Kidney (tissue), 14 donors: ENCODE data around the gene COL15A1. TPM values are rescaled to one million over a fixed set of nuclear protein-coding genes. Genes with fewer than 3 reads are reported as not detected.

Source experiments
- DNase-seq, 5 donors: peaks; one replicate each; pipeline ENCODE4 v3.0.0-alpha.2; 2013 to 2020
- FAIRE-seq: peaks from 2 replicates; lab custom pipeline; 2012; peaks lifted over from hg19 to GRCh38; lab: Jason Lieb, UNC
- H3K27ac ChIP-seq, 2 donors: one replicate each; pipeline ENCODE4 v1.7.0; 2013; ENCODE audit warnings: low read depth in 2 of 2, low read length in 2 of 2, inconsistent platforms in 1 of 2
- H3K27me3 ChIP-seq: one replicate; pipeline ENCODE4 v1.7.1; 2013; ENCODE audit warnings: low read length, inconsistent platforms; ENCODE audit not compliant: control insufficient read depth, insufficient read depth
- H3K36me3 ChIP-seq, 3 donors: one replicate each; pipeline versions ENCODE4 v1.7.0 to v1.7.1; 2013; ENCODE audit warnings: low read length in 3 of 3, control low read depth in 1 of 3, inconsistent platforms in 1 of 3; ENCODE audit not compliant: insufficient read depth in 3 of 3, control insufficient read depth in 2 of 3
- H3K4me1 ChIP-seq, 3 donors: one replicate each; pipeline versions ENCODE4 v1.7.0 to v1.7.1; 2013; ENCODE audit warnings: low read length in 3 of 3, inconsistent platforms in 1 of 3, low read depth in 1 of 3; ENCODE audit not compliant: control insufficient read depth in 2 of 3, insufficient read depth in 2 of 3
- H3K4me3 ChIP-seq, 3 donors: one replicate each; pipeline versions ENCODE4 v1.7.0 to v1.8.1; 2013; ENCODE audit warnings: low read length in 3 of 3, control low read depth in 1 of 3, inconsistent platforms in 1 of 3
- H3K9ac ChIP-seq, 3 donors: one replicate each; pipeline versions ENCODE4 v1.7.0 to v1.7.1; 2013; ENCODE audit warnings: low read length in 3 of 3, control low read depth in 1 of 3, inconsistent platforms in 1 of 3
- H3K9me3 ChIP-seq, 3 donors: one replicate each; pipeline versions ENCODE4 v1.7.0 to v1.7.1; 2013; ENCODE audit warnings: low read length in 3 of 3, control low read depth in 1 of 3, inconsistent platforms in 1 of 3; ENCODE audit not compliant: control insufficient read depth in 2 of 3, insufficient read depth in 1 of 3
- intact Hi-C: fragments of 100-400 bp; cut with DNase I; formaldehyde crosslinking; loops from one replicate; pipeline ENCODE4 v1.11.1; 2022
- polyA plus RNA-seq: library from polyadenylated mRNA; stranded (reverse); fragments of 350-450 nt; fragmentation: Illumina TruSeq; extraction: RNeasy Lipid Tissue Mini Kit (QIAGEN cat#74804); gene quantifications from one replicate; pipeline ENCODE4 v1.2.3, GENCODE V29; 2014; ENCODE audit warnings: low read depth, low replicate concordance; ENCODE audit not compliant: insufficient read depth
- total RNA-seq: library from RNA; stranded (reverse); fragmentation: NEBNext Ultra II Directional; extraction: Animal tissue kit (Norgen Biotek cat#: 25700); gene quantifications from one replicate; pipeline ENCODE4 v1.2.1, GENCODE V29; 2021
- TF ChIP-seq, protein P1 (sequence below): IDR thresholded peaks from 3 replicates; pipeline ENCODE4 v1.5.1; 2012; ENCODE audit warnings: mild to moderate bottlenecking, moderate library complexity, borderline replicate concordance; ENCODE audit not compliant: insufficient read depth; ENCODE audit errors: extremely low read depth
- donor health status: control.
- donor health status: control.
- donor health status: control.
- donor health status: control.
- donor health status: control.
- donor health status: DM: yes; HTN: yes; CAD: no.
- donor health status: Normal renal cell carcinoma (clear cell type).

The COL15A1 gene
- total and polyA plus RNA-seq, 2 donors from 2014 or later = 4.7 to 42.0 TPM

DNA sequence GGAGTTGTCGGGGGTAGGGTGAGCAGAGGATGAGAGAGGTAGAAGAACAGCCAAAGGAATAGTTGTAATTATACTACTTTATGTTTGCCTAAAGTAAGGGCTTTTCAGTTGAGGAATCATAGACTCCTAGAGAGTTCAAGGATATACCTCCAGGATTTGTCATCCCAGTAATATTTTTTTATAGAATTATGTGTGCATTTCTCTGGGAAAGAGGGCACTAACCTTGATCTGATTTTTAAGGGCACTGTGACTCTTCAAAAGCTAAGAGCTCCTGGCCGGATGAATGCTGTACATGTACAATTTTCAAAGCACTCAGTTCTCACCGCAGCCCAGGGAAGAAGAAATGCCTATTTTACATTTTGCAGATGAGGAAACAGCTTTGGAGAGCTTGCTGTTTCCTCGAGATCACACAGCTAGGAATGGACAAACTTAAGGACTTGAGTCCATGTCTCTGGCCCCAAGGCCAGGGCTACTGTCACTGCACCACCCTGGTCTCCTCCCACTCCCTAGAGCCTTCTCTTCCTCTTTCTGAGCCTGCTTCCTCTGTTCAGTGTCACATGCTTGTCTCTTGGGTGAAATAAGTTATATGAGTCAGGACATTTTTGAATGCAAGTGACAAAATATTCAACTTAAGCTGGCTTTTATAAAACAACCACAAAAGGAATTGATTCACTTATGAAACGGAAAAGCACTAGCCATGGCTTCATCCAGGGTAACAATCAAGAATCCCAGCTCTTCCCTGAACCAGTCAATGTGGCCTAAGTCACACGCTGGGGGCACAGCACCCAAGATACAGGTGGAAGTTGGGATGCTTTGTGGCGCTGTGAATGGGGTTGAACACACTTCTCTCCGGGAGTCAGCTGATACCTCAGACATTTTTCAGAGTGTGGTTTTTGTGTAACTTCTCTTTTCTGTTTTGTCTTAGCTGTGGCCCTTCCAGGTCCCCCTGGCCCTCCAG, 115.5 kb downstream of the COL15A1 start:
- peak overlapping the region in 1 of 2 donors; percentile 61 for H3K27ac ChIP-seq
- H3K4me3 ChIP-seq = no peak overlapping the region
- H3K36me3 ChIP-seq = no peaks in the 10 kb centered on the region
- no peak for DNase-seq
- peaks cover 0 to 2% (median 0%) of the 10 kb centered on the region in 3 donors for H3K4me1 ChIP-seq
- H3K9ac ChIP-seq = no peak overlapping the region
- intact Hi-C loops = no loop called here
- no peaks in the 10 kb centered on the region for H3K9me3 ChIP-seq
- TF ChIP-seq, protein P1, sequence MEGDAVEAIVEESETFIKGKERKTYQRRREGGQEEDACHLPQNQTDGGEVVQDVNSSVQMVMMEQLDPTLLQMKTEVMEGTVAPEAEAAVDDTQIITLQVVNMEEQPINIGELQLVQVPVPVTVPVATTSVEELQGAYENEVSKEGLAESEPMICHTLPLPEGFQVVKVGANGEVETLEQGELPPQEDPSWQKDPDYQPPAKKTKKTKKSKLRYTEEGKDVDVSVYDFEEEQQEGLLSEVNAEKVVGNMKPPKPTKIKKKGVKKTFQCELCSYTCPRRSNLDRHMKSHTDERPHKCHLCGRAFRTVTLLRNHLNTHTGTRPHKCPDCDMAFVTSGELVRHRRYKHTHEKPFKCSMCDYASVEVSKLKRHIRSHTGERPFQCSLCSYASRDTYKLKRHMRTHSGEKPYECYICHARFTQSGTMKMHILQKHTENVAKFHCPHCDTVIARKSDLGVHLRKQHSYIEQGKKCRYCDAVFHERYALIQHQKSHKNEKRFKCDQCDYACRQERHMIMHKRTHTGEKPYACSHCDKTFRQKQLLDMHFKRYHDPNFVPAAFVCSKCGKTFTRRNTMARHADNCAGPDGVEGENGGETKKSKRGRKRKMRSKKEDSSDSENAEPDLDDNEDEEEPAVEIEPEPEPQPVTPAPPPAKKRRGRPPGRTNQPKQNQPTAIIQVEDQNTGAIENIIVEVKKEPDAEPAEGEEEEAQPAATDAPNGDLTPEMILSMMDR = no peak
- no peaks in the 10 kb centered on the region for H3K27me3 ChIP-seq
- no peak for FAIRE-seq

DNA sequence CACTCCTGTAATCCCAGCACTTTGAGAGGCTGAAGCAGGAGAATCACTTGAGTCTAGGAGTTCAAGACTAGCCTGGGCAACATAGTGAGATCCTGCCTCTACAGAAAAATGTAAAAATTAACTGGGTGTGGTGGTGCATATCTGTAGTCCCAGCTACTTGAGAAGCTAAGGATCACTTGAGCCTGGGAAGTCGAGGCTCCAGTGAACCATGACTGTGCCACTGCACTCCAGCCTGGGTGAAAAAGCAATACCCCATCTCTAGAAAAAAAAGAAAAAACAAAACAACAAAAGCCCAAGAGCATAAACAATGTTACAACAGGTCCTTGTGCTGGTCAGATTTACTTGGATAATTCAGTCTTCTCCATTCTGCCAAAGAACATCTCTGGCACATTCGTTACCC, 116.9 kb downstream of the COL15A1 start:
- H3K4me1 ChIP-seq = peaks cover 0 to 2% (median 0%) of the 10 kb centered on the region in 3 donors
- no peak overlapping the region for H3K4me3 ChIP-seq
- intact Hi-C loops = no loop called here
- H3K27ac ChIP-seq = no peak overlapping the region
- FAIRE-seq (no peak), DNase-seq (peak in 1 of 5 donors; percentile 15)
- H3K27me3 ChIP-seq = no peaks in the 10 kb centered on the region
- no peaks in the 10 kb centered on the region for H3K9me3 ChIP-seq
- TF ChIP-seq, protein P1 = no peak
- no peak overlapping the region for H3K9ac ChIP-seq
- H3K36me3 ChIP-seq = no peaks in the 10 kb centered on the region

DNA sequence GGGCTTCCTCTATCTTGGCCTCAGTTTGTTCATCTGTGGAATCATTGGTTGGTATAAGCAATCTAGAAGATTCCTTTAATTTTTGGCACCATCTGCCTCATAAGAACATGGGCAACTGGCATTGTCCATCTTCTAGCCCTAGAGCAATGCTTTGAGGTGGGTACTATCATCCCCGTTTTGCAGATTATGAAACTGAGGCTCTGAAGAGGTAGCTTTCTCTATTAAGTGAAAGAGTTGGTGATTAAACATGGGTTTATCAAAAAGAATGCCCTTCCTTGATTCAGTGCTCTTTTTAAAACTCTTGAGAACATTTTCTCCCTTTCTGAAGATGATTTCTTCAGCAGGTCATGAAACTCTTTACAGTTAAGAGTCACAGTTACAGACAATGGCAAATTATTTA, 118.8 kb downstream of the COL15A1 start:
- no peak overlapping the region for H3K4me3 ChIP-seq
- FAIRE-seq (no peak), DNase-seq (no peak)
- H3K36me3 ChIP-seq = no peaks in the 10 kb centered on the region
- intact Hi-C loops = no loop called here
- H3K9ac ChIP-seq = no peak overlapping the region
- H3K4me1 ChIP-seq = peaks cover 0 to 2% (median 0%) of the 10 kb centered on the region in 3 donors
- no peaks in the 10 kb centered on the region for H3K9me3 ChIP-seq
- TF ChIP-seq, protein P1 = no peak
- no peaks in the 10 kb centered on the region for H3K27me3 ChIP-seq
- no peak overlapping the region for H3K27ac ChIP-seq
